GM12878 (cell line): Measurements from ENCODE around the gene GSG1L. TPM values are rescaled to one million over a fixed set of nuclear protein-coding genes. Genes with fewer than 3 reads are reported as not detected.

Experiments
- ATAC-seq: fragments of 200-7000 bp; cut with Tn5 transposase; 3 replicates; pipeline ENCODE4 v1.9.1; 2020; ENCODE audit warnings: mild to moderate bottlenecking, moderate library complexity
- BruUV-seq: library from RNA; stranded (reverse); fragments of 400-500 nt; replicated peaks from 2 replicates; lab custom pipeline; 2021; lab: Mats Ljungman, UMichigan
- CTCF ChIA-PET: fragments of 300-600 bp; sonication (Branson Sonifier 250); formaldehyde crosslinking; extraction: SDS; loops from one replicate; lab custom pipeline; 2021; ENCODE audit warnings: inconsistent platforms; lab: Yijun Ruan, JAX
- POLR2A ChIA-PET: fragments of 350-600 bp; formaldehyde crosslinking; extraction: SDS; loops from one replicate; lab custom pipeline; 2021; ENCODE audit warnings: inconsistent platforms; lab: Charles Lee
- RAD21 ChIA-PET: fragments of 300-600 bp; sonication (Branson Sonifier 250); formaldehyde crosslinking; loops from one replicate; lab custom pipeline; 2023; ENCODE audit warnings: antibody characterized with exemption; ENCODE audit not compliant: unreplicated experiment; lab: Charles Lee
- SMC1A ChIA-PET: fragments of 300-600 bp; sonication (Branson Sonifier 250); formaldehyde crosslinking; loops from one replicate; lab custom pipeline; 2023; ENCODE audit not compliant: unreplicated experiment, uncharacterized antibody; lab: Charles Lee
- DNase-seq: peaks from one replicate; pipeline ENCODE4 v3.0.0-alpha.2; 2011; ENCODE audit warnings: low read depth, low spot score
- FAIRE-seq: peaks from 3 replicates; lab custom pipeline; 2011; peaks lifted over from hg19 to GRCh38; lab: Jason Lieb, UNC
- H2AFZ ChIP-seq: 2 replicates; pipeline ENCODE4 v1.6.0; 2011; ENCODE audit warnings: low read depth, low read length, control low read depth; ENCODE audit not compliant: control insufficient read depth
- H3K27ac ChIP-seq: 2 replicates; pipeline ENCODE4 v1.5.1; 2011; ENCODE audit warnings: control low read depth; ENCODE audit not compliant: control insufficient read depth, insufficient read depth
- H3K27me3 ChIP-seq, 2 experiments: replicated peaks in 1 of 2; 2 replicates each; pipeline versions ENCODE4 v1.6.0 to v1.6.1; 2011; ENCODE audit warnings: low read length in 1 of 2; ENCODE audit not compliant: control insufficient read depth in 2 of 2, insufficient read depth in 2 of 2
- H3K36me3 ChIP-seq, 2 experiments: 2 replicates each; pipeline ENCODE4 v1.5.1; 2011; ENCODE audit warnings: low read length in 1 of 2; ENCODE audit not compliant: control insufficient read depth in 2 of 2, insufficient read depth in 2 of 2
- H3K4me1 ChIP-seq: 2 replicates; pipeline ENCODE4 v1.6.1; 2011; ENCODE audit warnings: mild to moderate bottlenecking, low read length, moderate library complexity, mixed read lengths; ENCODE audit not compliant: control insufficient read depth, insufficient read depth
- H3K4me2 ChIP-seq: 2 replicates; pipeline ENCODE4 v1.6.0; 2011; ENCODE audit warnings: control low read depth; ENCODE audit not compliant: control insufficient read depth, insufficient read depth
- H3K4me3 ChIP-seq: fragments of 200-600 bp; sonication (generic); 2 replicates; pipeline ENCODE4 v1.5.1; 2016
- H3K79me2 ChIP-seq: 2 replicates; pipeline ENCODE4 v1.6.0; 2011; ENCODE audit warnings: low read length; ENCODE audit not compliant: control insufficient read depth, insufficient read depth
- H3K9ac ChIP-seq: 2 replicates; pipeline ENCODE4 v1.8.0; 2011; ENCODE audit warnings: low read length, control low read depth, mixed read lengths; ENCODE audit not compliant: control insufficient read depth, insufficient read depth
- H3K9me3 ChIP-seq: replicated peaks from 3 replicates; pipeline ENCODE4 v1.5.1; 2011; ENCODE audit warnings: mild to moderate bottlenecking, low read length; ENCODE audit not compliant: control insufficient read depth, insufficient read depth
- H4K20me1 ChIP-seq: 2 replicates; pipeline ENCODE4 v1.6.0; 2011; ENCODE audit not compliant: control insufficient read depth, insufficient read depth
- ASH2L ChIP-seq: fragments of 300-600, 200-600 bp; sonication (generic); IDR thresholded peaks from 2 replicates; pipeline ENCODE4 v1.6.1; 2017; ENCODE audit warnings: low read depth, mild to moderate bottlenecking, borderline replicate concordance
- ATF7 ChIP-seq: fragments of 450-650 bp; IDR thresholded peaks from 2 replicates; pipeline ENCODE4 v1.6.1; 2016; ENCODE audit warnings: low read depth, mild to moderate bottlenecking
- BMI1 ChIP-seq: fragments of 450-650 bp; IDR thresholded peaks from 2 replicates; pipeline ENCODE4 v1.6.1; 2016; ENCODE audit warnings: mild to moderate bottlenecking, moderate library complexity, borderline replicate concordance
- CBFB ChIP-seq: IDR thresholded peaks from 2 replicates; pipeline ENCODE4 v1.6.1; 2016; ENCODE audit warnings: antibody characterized with exemption, low read depth
- CHD1 ChIP-seq: IDR thresholded peaks from 2 replicates; pipeline ENCODE4 v1.6.1; 2012; ENCODE audit warnings: low read depth, low read length, improper control_type of control experiment
- GATAD2B ChIP-seq: fragments of 450-650 bp; conservative IDR thresholded peaks from 2 replicates; pipeline ENCODE4 v1.6.1; 2017; ENCODE audit warnings: low read depth, mild to moderate bottlenecking, moderate library complexity
- JUND ChIP-seq: IDR thresholded peaks from 2 replicates; pipeline ENCODE4 v1.6.1; 2012; ENCODE audit warnings: low read depth, mild to moderate bottlenecking, low read length, improper control_type of control experiment, moderate library complexity
- MEF2A ChIP-seq: IDR thresholded peaks from 2 replicates; pipeline ENCODE4 v1.6.1; 2011; ENCODE audit warnings: low read depth, mild to moderate bottlenecking, low read length, moderate library complexity; ENCODE audit not compliant: insufficient read depth
- MYC ChIP-seq: IDR thresholded peaks from 2 replicates; pipeline ENCODE4 v1.6.1; 2011; ENCODE audit warnings: mild to moderate bottlenecking, low read length, moderate library complexity, inconsistent platforms; ENCODE audit not compliant: insufficient read depth, insufficient replicate concordance, insufficient read length, severe bottlenecking
- NKRF ChIP-seq: fragments of 450-650 bp; conservative IDR thresholded peaks from 2 replicates; pipeline ENCODE4 v1.6.1; 2017; ENCODE audit warnings: mild to moderate bottlenecking, moderate library complexity
- NR2C2 ChIP-seq: IDR thresholded peaks from 2 replicates; pipeline ENCODE4 v1.6.1; 2011; ENCODE audit warnings: borderline replicate concordance, low read depth; ENCODE audit not compliant: control insufficient read depth, insufficient read length
- POLR2AphosphoS2 ChIP-seq: IDR thresholded peaks from 2 replicates; pipeline ENCODE4 v1.6.1; 2011; ENCODE audit warnings: low read depth, mild to moderate bottlenecking, low read length, improper control_type of control experiment, moderate library complexity
- SIX5 ChIP-seq: IDR thresholded peaks from 2 replicates; pipeline ENCODE4 v1.6.1; 2011; ENCODE audit warnings: mild to moderate bottlenecking, low read depth, low read length, moderate library complexity; ENCODE audit not compliant: severe bottlenecking
- SKIL ChIP-seq: fragments of 450-650 bp; IDR thresholded peaks from 2 replicates; pipeline ENCODE4 v1.6.1; 2017; ENCODE audit warnings: mild to moderate bottlenecking, low read depth, inconsistent platforms; ENCODE audit not compliant: poor library complexity, severe bottlenecking
- SMARCA5 ChIP-seq: fragments of 450-650 bp; IDR thresholded peaks from 2 replicates; pipeline ENCODE4 v1.6.1; 2017; ENCODE audit warnings: mild to moderate bottlenecking
- TCF3 ChIP-seq: IDR thresholded peaks from 2 replicates; pipeline ENCODE4 v1.6.1; 2012; ENCODE audit warnings: low read depth, mild to moderate bottlenecking, low read length, borderline replicate concordance; ENCODE audit not compliant: insufficient read depth
- YBX1 ChIP-seq: fragments of 450-650 bp; IDR thresholded peaks from 2 replicates; pipeline ENCODE4 v1.6.1; 2016; ENCODE audit warnings: antibody characterized with exemption
- ZBED1 ChIP-seq: IDR thresholded peaks from 2 replicates; pipeline ENCODE4 v1.6.1; 2016; ENCODE audit warnings: borderline replicate concordance
- ZNF217 ChIP-seq: fragments of 450-650 bp; IDR thresholded peaks from 2 replicates; pipeline ENCODE4 v1.6.1; 2017; ENCODE audit warnings: antibody characterized with exemption, mild to moderate bottlenecking
- WGBS: methylation state at CpG from one replicate; pipeline ENCODE4 v1.1.6; 2016; ENCODE audit warnings: low lambda C conversion rate; ENCODE audit not compliant: insufficient replicate concordance, insufficient coverage; ENCODE audit errors: missing lambda C conversion rate; 5-methylcytosine and 5-hydroxymethylcytosine counted together
- in situ Hi-C: fragments of 300-500 bp; cut with MboI; formaldehyde crosslinking; loops from 9 replicates; pipeline ENCODE4 v1.14.3; 2018; ENCODE audit warnings: mixed read lengths
- intact Hi-C: fragments of 100-400 bp; cut with micrococcal nuclease; formaldehyde crosslinking; loops from one replicate; pipeline ENCODE4 v1.14.2; 2022; ENCODE audit not compliant: unreplicated experiment
- polyA plus RNA-seq, 11 experiments: library from polyadenylated mRNA; depleted of rRNA in 4 of 11; unstranded in 6 of 11; stranded (reverse) in 5 of 11; fragments of >200 nt; fragmentation: Nextera tagmentation in 4 of 11; fragmentation: Illumina TruSeq in 1 of 11; extraction: Ambion mirVana in 4 of 11; extraction: Trizol in 1 of 11; gene quantifications; 1 replicate in 1 of 11; 2 replicates in 10 of 11; pipeline versions ENCODE4 v1.2.1 to v1.2.3, GENCODE V29; 2011 to 2016; ENCODE audit warnings: inconsistent platforms in 2 of 11, missing spikeins in 2 of 11, low read depth in 1 of 11
- total RNA-seq, 4 experiments: library from RNA; depleted of rRNA in 3 of 4; stranded (reverse); fragments of >200 nt in 3 of 4; fragmentation: Illumina TruSeq in 1 of 4; extraction: Trizol in 1 of 4; gene quantifications; 2 replicates each; pipeline versions ENCODE4 v1.2.1 to v1.2.3, GENCODE V29; 2013 to 2021

Gene GSG1L
- total and polyA plus RNA-seq, 10 of the 15 experiments (the other 5 are each of a cell fraction or from before 2014, with no cell fraction given), result not detected

- Histone ChIP-seq H3K9ac (no peak overlapping the region), H3K4me1 (no peaks in the 10 kb centered on the region), H3K36me3 (no peaks in the 10 kb centered on the region), H3K4me2 (no peak overlapping the region), H3K4me3 (no peak overlapping the region), H3K27me3 (no peaks in the 10 kb centered on the region; a peak in 1 of 4 replicates), H2AFZ (no peak overlapping the region), H3K27ac (no peak overlapping the region), H3K79me2 (no peaks in the 10 kb centered on the region), H4K20me1 (no peaks in the 10 kb centered on the region), H3K9me3 (no peaks in the 10 kb centered on the region)
- intact Hi-C loops, result no loop called here
- FAIRE-seq, result no peak
- ChIA-PET SMC1A (interaction anchor here (0.6 kb wide), 1 partner anchor 245 kb away, joined by 3 read pairs; no protein-coding TSS in a partner anchor), RAD21 (no interaction called here), POLR2A (interaction anchor here (0.6 kb wide), 1 partner anchor 98 kb away, joined by 5 read pairs; no protein-coding TSS in a partner anchor), CTCF (no interaction called here)
- no TSS peak for BruUV-seq
- in situ Hi-C loops, result no loop called here
- ATAC-seq, result no peak
- DNase-seq, result no peak
- WGBS, result 0% methylated on average over 2 of the region's 2 CpGs
- TF ChIP-seq JUND (no peak), NR2C2 (no peak), YBX1 (no peak), CHD1 (no peak), SMARCA5 (no peak), NKRF (no peak), CBFB (no peak), ATF7 (no peak), ZBED1 (no peak), ASH2L (no peak), TCF3 (no peak), BMI1 (no peak), SKIL (no peak), SIX5 (no peak), MYC (no peak), GATAD2B (no peak), POLR2AphosphoS2 (no peak), ZNF217 (no peak), MEF2A (no peak)
These were observed 216.4 kb downstream of the GSG1L start for GRCh38 chr16:27847030-27847550.
